HEK293T (cell line): ENCODE measurements around the gene RNF44.

Experiments used
- ARNT ChIP-seq: fragments of 450-650 bp; IDR thresholded peaks from 2 replicates; pipeline ENCODE4 v1.6.1; 2017; ENCODE audit warnings: mild to moderate bottlenecking
- ELF4 ChIP-seq: fragments of 450-650 bp; IDR thresholded peaks from 2 replicates; pipeline ENCODE4 v1.6.1; 2017; ENCODE audit warnings: antibody characterized with exemption

DNA sequence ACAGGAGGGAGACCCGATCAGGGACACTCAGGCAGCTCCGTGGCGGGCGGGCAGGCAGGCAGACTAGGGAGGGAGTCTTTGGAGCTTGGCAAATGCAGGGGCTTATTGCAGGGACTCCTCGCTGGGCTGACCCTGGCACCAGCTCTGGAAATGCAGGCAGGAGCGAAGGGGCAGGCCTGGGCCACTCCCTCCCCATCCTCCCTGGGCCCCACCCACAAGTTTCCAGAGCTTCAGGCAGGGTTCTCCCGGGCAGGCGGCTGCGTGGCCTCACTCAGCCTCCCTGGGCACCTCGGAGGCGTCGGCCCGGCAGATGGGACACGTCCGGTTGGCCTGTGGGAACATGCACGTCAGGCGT, 8.5 kb downstream of the RNF44 start:
- TF ChIP-seq ELF4, result no peak
- no peak for TF ChIP-seq ARNT
